Eye (tissue), 1 donor: ENCODE measurements around the gene CADPS.

ENCODE experiments used
- DNase-seq: peaks from one replicate; pipeline ENCODE4 v3.0.0-alpha.2; 2015

The CADPS gene

GRCh38 chr3:62405135-62405534, 470.1 kb downstream of the CADPS start:
- DNase-seq: no peak

GRCh38 chr3:62404321-62404720, 470.9 kb downstream of the CADPS start:
- DNase-seq: no peak

GRCh38 chr3:62403765-62404164, 471.5 kb downstream of the CADPS start:
- no peak for DNase-seq

- DNase-seq: no peak
These were observed 482.5 kb downstream of the CADPS start for GRCh38 chr3:62392626-62393292.

- DNase-seq: no peak
These were observed 488.0 kb downstream of the CADPS start for GRCh38 chr3:62387251-62387650.

- peak; percentile 87 for DNase-seq
These were observed 495.9 kb downstream of the CADPS start for GRCh38 chr3:62379321-62379798.

- DNase-seq: peak; percentile 79
These were observed 496.3 kb downstream of the CADPS start for GRCh38 chr3:62378921-62379320.

- DNase-seq: peak; percentile 86
These were observed 496.9 kb downstream of the CADPS start for GRCh38 chr3:62378311-62378789.

- peak; percentile 83 for DNase-seq
These were observed 498.0 kb downstream of the CADPS start for GRCh38 chr3:62376906-62377877.

- DNase-seq: no peak
These were observed 498.8 kb downstream of the CADPS start for GRCh38 chr3:62376454-62376720.

- peak; percentile 61 for DNase-seq
These were observed 499.4 kb downstream of the CADPS start for GRCh38 chr3:62375655-62376453.

- peak; percentile 84 for DNase-seq
These were observed 500.6 kb downstream of the CADPS start for GRCh38 chr3:62374341-62375218.

- peak; percentile 83 for DNase-seq
These were observed 501.4 kb downstream of the CADPS start for GRCh38 chr3:62373714-62374333.

- DNase-seq: peak; percentile 88
These were observed 502.0 kb downstream of the CADPS start, which contains the start of gene FEZF2 for GRCh38 chr3:62373215-62373614. Gene FEZF2 (minus strand): TSS chr3:62373550. CDS start chr3:62372868, 682 bp downstream.

- peak; percentile 79 for DNase-seq
These were observed 502.6 kb downstream of the CADPS start for GRCh38 chr3:62372621-62373041.

GRCh38 chr3:62371720-62372591, 503.3 kb downstream of the CADPS start:
- DNase-seq: peak; percentile 68

GRCh38 chr3:62370858-62371719, 504.1 kb downstream of the CADPS start:
- DNase-seq: peak; percentile 79

GRCh38 chr3:62370112-62370857, 504.9 kb downstream of the CADPS start:
- peak; percentile 96 for DNase-seq

- no peak for DNase-seq
These were observed 505.8 kb downstream of the CADPS start for GRCh38 chr3:62369476-62369743.
